GM12878 (cell line): Measurements from ENCODE around the gene CFDP1. TPM values are rescaled to one million over a fixed set of nuclear protein-coding genes. Genes with fewer than 3 reads are reported as not detected.

Source experiments
- ATAC-seq: fragments of 200-7000 bp; cut with Tn5 transposase; 3 replicates; pipeline ENCODE4 v1.9.1; 2020; ENCODE audit warnings: mild to moderate bottlenecking, moderate library complexity
- BruUV-seq: library from RNA; stranded (reverse); fragments of 400-500 nt; replicated peaks from 2 replicates; lab custom pipeline; 2021; lab: Mats Ljungman, UMichigan
- CTCF ChIA-PET: fragments of 300-600 bp; sonication (Branson Sonifier 250); formaldehyde crosslinking; extraction: SDS; loops from one replicate; lab custom pipeline; 2021; ENCODE audit warnings: inconsistent platforms; lab: Yijun Ruan, JAX
- POLR2A ChIA-PET: fragments of 350-600 bp; formaldehyde crosslinking; extraction: SDS; loops from one replicate; lab custom pipeline; 2021; ENCODE audit warnings: inconsistent platforms; lab: Charles Lee
- RAD21 ChIA-PET: fragments of 300-600 bp; sonication (Branson Sonifier 250); formaldehyde crosslinking; loops from one replicate; lab custom pipeline; 2023; ENCODE audit warnings: antibody characterized with exemption; ENCODE audit not compliant: unreplicated experiment; lab: Charles Lee
- SMC1A ChIA-PET: fragments of 300-600 bp; sonication (Branson Sonifier 250); formaldehyde crosslinking; loops from one replicate; lab custom pipeline; 2023; ENCODE audit not compliant: unreplicated experiment, uncharacterized antibody; lab: Charles Lee
- DNase-seq: peaks from one replicate; pipeline ENCODE4 v3.0.0-alpha.2; 2011; ENCODE audit warnings: low read depth, low spot score
- FAIRE-seq: peaks from 3 replicates; lab custom pipeline; 2011; peaks lifted over from hg19 to GRCh38; lab: Jason Lieb, UNC
- H2AFZ ChIP-seq: 2 replicates; pipeline ENCODE4 v1.6.0; 2011; ENCODE audit warnings: low read depth, low read length, control low read depth; ENCODE audit not compliant: control insufficient read depth
- H3K27ac ChIP-seq: 2 replicates; pipeline ENCODE4 v1.5.1; 2011; ENCODE audit warnings: control low read depth; ENCODE audit not compliant: control insufficient read depth, insufficient read depth
- H3K27me3 ChIP-seq, 2 experiments: replicated peaks in 1 of 2; 2 replicates each; pipeline versions ENCODE4 v1.6.0 to v1.6.1; 2011; ENCODE audit warnings: low read length in 1 of 2; ENCODE audit not compliant: control insufficient read depth in 2 of 2, insufficient read depth in 2 of 2
- H3K36me3 ChIP-seq, 2 experiments: 2 replicates each; pipeline ENCODE4 v1.5.1; 2011; ENCODE audit warnings: low read length in 1 of 2; ENCODE audit not compliant: control insufficient read depth in 2 of 2, insufficient read depth in 2 of 2
- H3K4me1 ChIP-seq: 2 replicates; pipeline ENCODE4 v1.6.1; 2011; ENCODE audit warnings: mild to moderate bottlenecking, low read length, moderate library complexity, mixed read lengths; ENCODE audit not compliant: control insufficient read depth, insufficient read depth
- H3K4me2 ChIP-seq: 2 replicates; pipeline ENCODE4 v1.6.0; 2011; ENCODE audit warnings: control low read depth; ENCODE audit not compliant: control insufficient read depth, insufficient read depth
- H3K4me3 ChIP-seq: fragments of 200-600 bp; sonication (generic); 2 replicates; pipeline ENCODE4 v1.5.1; 2016
- H3K79me2 ChIP-seq: 2 replicates; pipeline ENCODE4 v1.6.0; 2011; ENCODE audit warnings: low read length; ENCODE audit not compliant: control insufficient read depth, insufficient read depth
- H3K9ac ChIP-seq: 2 replicates; pipeline ENCODE4 v1.8.0; 2011; ENCODE audit warnings: low read length, control low read depth, mixed read lengths; ENCODE audit not compliant: control insufficient read depth, insufficient read depth
- H3K9me3 ChIP-seq: replicated peaks from 3 replicates; pipeline ENCODE4 v1.5.1; 2011; ENCODE audit warnings: mild to moderate bottlenecking, low read length; ENCODE audit not compliant: control insufficient read depth, insufficient read depth
- H4K20me1 ChIP-seq: 2 replicates; pipeline ENCODE4 v1.6.0; 2011; ENCODE audit not compliant: control insufficient read depth, insufficient read depth
- BMI1 ChIP-seq: fragments of 450-650 bp; IDR thresholded peaks from 2 replicates; pipeline ENCODE4 v1.6.1; 2016; ENCODE audit warnings: mild to moderate bottlenecking, moderate library complexity, borderline replicate concordance
- CREB1 ChIP-seq: IDR thresholded peaks from 2 replicates; pipeline ENCODE4 v1.6.1; 2012; ENCODE audit warnings: low read depth, mild to moderate bottlenecking, inconsistent platforms
- CUX1 ChIP-seq: IDR thresholded peaks from 2 replicates; pipeline ENCODE4 v1.6.1; 2012; ENCODE audit warnings: improper control_type of control experiment, low read depth, low read length; ENCODE audit not compliant: insufficient replicate concordance
- HDAC2 ChIP-seq: fragments of 200-600 bp; sonication (generic); IDR thresholded peaks from 2 replicates; pipeline ENCODE4 v1.6.1; 2017
- IRF4 ChIP-seq: IDR thresholded peaks from 2 replicates; pipeline ENCODE4 v1.6.1; 2011; ENCODE audit warnings: low read depth, low read length
- SIX5 ChIP-seq: IDR thresholded peaks from 2 replicates; pipeline ENCODE4 v1.6.1; 2011; ENCODE audit warnings: mild to moderate bottlenecking, low read depth, low read length, moderate library complexity; ENCODE audit not compliant: severe bottlenecking
- SMARCA5 ChIP-seq: fragments of 450-650 bp; IDR thresholded peaks from 2 replicates; pipeline ENCODE4 v1.6.1; 2017; ENCODE audit warnings: mild to moderate bottlenecking
- SREBF1 ChIP-seq: IDR thresholded peaks from 2 replicates; pipeline ENCODE4 v1.6.1; 2012; ENCODE audit warnings: mild to moderate bottlenecking, low read length
- ZNF217 ChIP-seq: fragments of 450-650 bp; IDR thresholded peaks from 2 replicates; pipeline ENCODE4 v1.6.1; 2017; ENCODE audit warnings: antibody characterized with exemption, mild to moderate bottlenecking
- WGBS: methylation state at CpG from one replicate; pipeline ENCODE4 v1.1.6; 2016; ENCODE audit warnings: low lambda C conversion rate; ENCODE audit not compliant: insufficient replicate concordance, insufficient coverage; ENCODE audit errors: missing lambda C conversion rate; 5-methylcytosine and 5-hydroxymethylcytosine counted together
- in situ Hi-C: fragments of 300-500 bp; cut with MboI; formaldehyde crosslinking; loops from 9 replicates; pipeline ENCODE4 v1.14.3; 2018; ENCODE audit warnings: mixed read lengths
- intact Hi-C: fragments of 100-400 bp; cut with micrococcal nuclease; formaldehyde crosslinking; loops from one replicate; pipeline ENCODE4 v1.14.2; 2022; ENCODE audit not compliant: unreplicated experiment
- polyA plus RNA-seq, 11 experiments: library from polyadenylated mRNA; depleted of rRNA in 4 of 11; unstranded in 6 of 11; stranded (reverse) in 5 of 11; fragments of >200 nt; fragmentation: Nextera tagmentation in 4 of 11; fragmentation: Illumina TruSeq in 1 of 11; extraction: Ambion mirVana in 4 of 11; extraction: Trizol in 1 of 11; gene quantifications; 1 replicate in 1 of 11; 2 replicates in 10 of 11; pipeline versions ENCODE4 v1.2.1 to v1.2.3, GENCODE V29; 2011 to 2016; ENCODE audit warnings: inconsistent platforms in 2 of 11, missing spikeins in 2 of 11, low read depth in 1 of 11
- total RNA-seq, 4 experiments: library from RNA; depleted of rRNA in 3 of 4; stranded (reverse); fragments of >200 nt in 3 of 4; fragmentation: Illumina TruSeq in 1 of 4; extraction: Trizol in 1 of 4; gene quantifications; 2 replicates each; pipeline versions ENCODE4 v1.2.1 to v1.2.3, GENCODE V29; 2013 to 2021

CFDP1 gene
- total and polyA plus RNA-seq, 10 of the 15 experiments (the other 5 are each of a cell fraction or from before 2014, with no cell fraction given), result 22.3 to 64.8 (median 36.7) TPM

- RAD21 ChIA-PET, result interaction anchor here (1.4 to 2.8 kb wide), 4 partner anchors 9 to 190 kb away, joined by 3 to 9 read pairs (median 7); no protein-coding TSS in a partner anchor
- POLR2A ChIA-PET, result interaction anchor here (0.7 kb wide), 1 partner anchor 11 kb away, joined by 3 read pairs; no protein-coding TSS in a partner anchor
- SMC1A ChIA-PET, result interaction anchor here (0.6 to 3.9 kb wide), 5 partner anchors 11 to 189 kb away, joined by 3 to 17 read pairs (median 4); no protein-coding TSS in a partner anchor
- no peaks in the 10 kb centered on the region for H3K9me3 ChIP-seq
- H3K9ac ChIP-seq, result no peak overlapping the region
- no peak for TF ChIP-seq CREB1
- no peak for TF ChIP-seq CUX1
- TF ChIP-seq IRF4, result no peak
- TF ChIP-seq SREBF1, result no peak
- no peak for TF ChIP-seq SMARCA5
- no peak for TF ChIP-seq ZNF217
- no peak for TF ChIP-seq SIX5
- no peak for TF ChIP-seq BMI1
- TF ChIP-seq HDAC2, result no peak
- TF ChIP-seq, all 136 proteins: peak for 0
- FAIRE-seq (no peak), ATAC-seq (no peak), DNase-seq (no peak)
- no peak overlapping the region for H2AFZ ChIP-seq
- no peaks in the 10 kb centered on the region for H3K79me2 ChIP-seq
- H4K20me1 ChIP-seq, result no peaks in the 10 kb centered on the region
- CTCF ChIA-PET, result interaction anchor here (0.6 to 5.4 kb wide), 7 partner anchors 9 to 375 kb away, joined by 3 to 53 read pairs (median 5); no protein-coding TSS in a partner anchor
- WGBS, result 98% methylated on average over 2 of the region's 2 CpGs
- H3K27ac ChIP-seq, result no peak overlapping the region
- no peaks in the 10 kb centered on the region for H3K27me3 ChIP-seq
- no peak overlapping the region for H3K4me3 ChIP-seq
- BruUV-seq, result no TSS peak
- intact Hi-C loops, result loop anchor here (5.0 kb wide), 1 partner anchor 172 kb away; the partner anchor contains the start of gene CTRB1
- no peak overlapping the region for H3K4me2 ChIP-seq
- in situ Hi-C loops, result loop anchor here (5.0 kb wide), 2 partner anchors 157 to 187 kb away; no protein-coding TSS in a partner anchor
- no peaks in the 10 kb centered on the region for H3K4me1 ChIP-seq
- peaks cover 0 to 3% of the 10 kb centered on the region in 2 experiments; a peak in 3 of 4 replicates for H3K36me3 ChIP-seq
Observed at GRCh38 chr16:75389096-75389690, 44.1 kb downstream of the CFDP1 start.
